ENCODE results near the gene PNPLA5. TPM values are rescaled to one million over a fixed set of nuclear protein-coding genes. Genes with fewer than 3 reads are reported as not detected.

PNPLA5 gene
- total RNA-seq, 2 experiments from 2014 or later: 0.15 TPM; not detected in 1

DNA sequence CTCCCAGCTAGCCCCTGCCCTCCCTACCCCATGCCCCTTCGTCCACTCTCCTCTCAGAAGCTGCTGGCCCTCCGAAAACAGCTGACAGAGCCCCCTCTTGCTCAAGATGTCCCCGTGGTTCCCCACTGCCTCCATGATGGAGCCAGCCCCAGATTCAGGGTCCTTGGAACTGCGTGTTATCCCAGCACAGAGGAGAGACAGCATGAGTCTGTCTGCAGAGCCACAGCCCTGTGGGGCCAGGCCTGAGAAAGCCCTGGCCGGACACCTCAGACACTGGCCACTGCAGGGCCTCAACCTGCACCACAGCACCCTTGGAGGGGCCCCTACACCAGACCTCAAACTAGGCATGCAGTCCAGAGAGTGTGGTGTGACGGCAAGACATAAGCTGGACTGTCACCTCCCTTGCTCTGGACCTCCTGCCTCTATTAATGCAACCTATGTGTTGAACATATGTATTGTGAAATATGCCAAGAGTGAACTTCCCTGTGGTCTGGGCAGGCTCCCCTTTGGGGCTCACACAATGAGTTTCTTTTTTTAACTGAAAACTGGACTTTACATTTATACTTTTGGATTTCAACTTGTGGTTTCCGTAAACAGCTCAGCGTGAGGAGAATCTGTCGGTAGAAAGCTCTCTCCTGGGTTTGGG lies 9.6 kb downstream of the PNPLA5 start:
- H3K27ac ChIP-seq (ENCODE audit: low read depth, low read length, poor library complexity, severe bottlenecking): no peak overlapping the region
- no peak overlapping the region for H3K4me3 ChIP-seq (ENCODE audit: low read depth, low read length, poor library complexity, severe bottlenecking)
- ChIA-PET CTCF (ENCODE audit: unreplicated experiment) (interaction anchor here (0.6 to 1.1 kb wide), 2 partner anchors 64 to 829 kb away, joined by 3 to 4 read pairs; no protein-coding TSS in a partner anchor), POLR2A (no interaction called here)
- no peaks in the 10 kb centered on the region for H4K20me1 ChIP-seq (ENCODE audit: insufficient read depth, low read length)
- BruUV-seq (replicated peaks): no TSS peak
- no peaks in the 10 kb centered on the region for H3K79me2 ChIP-seq (ENCODE audit: insufficient read depth, low read depth, low read length)
- peaks cover 8% of the 10 kb centered on the region for H3K4me1 ChIP-seq (ENCODE audit: insufficient read depth, low read length, poor library complexity, severe bottlenecking)
- H3K9me3 ChIP-seq (ENCODE audit: low read length): no peaks in the 10 kb centered on the region
- no peak overlapping the region for H3K4me2 ChIP-seq (ENCODE audit: low read length)
- TF ChIP-seq CTCF (conservative IDR thresholded peaks at IDR 0.05; ENCODE audit: low read length) (no peak), EZH2phosphoT487 (IDR thresholded peaks at IDR 0.05; ENCODE audit: borderline replicate concordance, low read depth, low read length) (no peak)
- no peaks in the 10 kb centered on the region for H3K36me3 ChIP-seq (ENCODE audit: insufficient read depth, low read length)
- intact Hi-C loops (cut with micrococcal nuclease; ENCODE audit: unreplicated experiment): loop anchor here (2.0 to 10.0 kb wide), 2 partner anchors 21 to 743 kb away; no protein-coding TSS in a partner anchor
- no peaks in the 10 kb centered on the region for H3K9me2 ChIP-seq (ENCODE audit: insufficient read depth, low read length)
- no peak for DNase-seq (ENCODE audit: low spot score)
- no peak overlapping the region for H2AFZ ChIP-seq (ENCODE audit: low read length)

GRCh38 chr22:43881091-43882061 lies 10.4 kb downstream of the PNPLA5 start:
- no peaks in the 10 kb centered on the region for H3K9me3 ChIP-seq (ENCODE audit: low read length)
- H3K9me2 ChIP-seq (ENCODE audit: insufficient read depth, low read length): no peaks in the 10 kb centered on the region
- no peak overlapping the region for H3K27ac ChIP-seq (ENCODE audit: low read depth, low read length, poor library complexity, severe bottlenecking)
- H3K4me2 ChIP-seq (ENCODE audit: low read length): no peak overlapping the region
- ChIA-PET CTCF (ENCODE audit: unreplicated experiment) (no interaction called here), POLR2A (no interaction called here)
- TF ChIP-seq CTCF (conservative IDR thresholded peaks at IDR 0.05; ENCODE audit: low read length) (no peak), EZH2phosphoT487 (IDR thresholded peaks at IDR 0.05; ENCODE audit: borderline replicate concordance, low read depth, low read length) (no peak)
- H3K79me2 ChIP-seq (ENCODE audit: insufficient read depth, low read depth, low read length): no peaks in the 10 kb centered on the region
- intact Hi-C loops (cut with micrococcal nuclease; ENCODE audit: unreplicated experiment): loop anchor here (2.0 to 10.0 kb wide), 2 partner anchors 21 to 743 kb away; no protein-coding TSS in a partner anchor
- H3K4me1 ChIP-seq (ENCODE audit: insufficient read depth, low read length, poor library complexity, severe bottlenecking): peaks cover 8% of the 10 kb centered on the region
- H3K4me3 ChIP-seq (ENCODE audit: low read depth, low read length, poor library complexity, severe bottlenecking): no peak overlapping the region
- no peaks in the 10 kb centered on the region for H4K20me1 ChIP-seq (ENCODE audit: insufficient read depth, low read length)
- H3K36me3 ChIP-seq (ENCODE audit: insufficient read depth, low read length): no peaks in the 10 kb centered on the region
- no TSS peak for BruUV-seq (replicated peaks)
- no peak for DNase-seq (ENCODE audit: low spot score)
- no peak overlapping the region for H2AFZ ChIP-seq (ENCODE audit: low read length)

All from OCI-LY7 (cell line).